NCI-H510A treated with DMSO at 0.1 percent for 48 hours (cell line): ENCODE measurements around the gene OR14J1.
"Not testable (repeated sequence)": the region's sequence is repeated elsewhere in the genome, so short reads cannot be mapped to it uniquely, and the experiment has no call there.

ENCODE experiments used
- DNase-seq: peaks from one replicate; lab custom pipeline; 2025; lab: John Stamatoyannopoulos, UW

Gene OR14J1, protein sequence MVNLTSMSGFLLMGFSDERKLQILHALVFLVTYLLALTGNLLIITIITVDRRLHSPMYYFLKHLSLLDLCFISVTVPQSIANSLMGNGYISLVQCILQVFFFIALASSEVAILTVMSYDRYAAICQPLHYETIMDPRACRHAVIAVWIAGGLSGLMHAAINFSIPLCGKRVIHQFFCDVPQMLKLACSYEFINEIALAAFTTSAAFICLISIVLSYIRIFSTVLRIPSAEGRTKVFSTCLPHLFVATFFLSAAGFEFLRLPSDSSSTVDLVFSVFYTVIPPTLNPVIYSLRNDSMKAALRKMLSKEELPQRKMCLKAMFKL

DNA sequence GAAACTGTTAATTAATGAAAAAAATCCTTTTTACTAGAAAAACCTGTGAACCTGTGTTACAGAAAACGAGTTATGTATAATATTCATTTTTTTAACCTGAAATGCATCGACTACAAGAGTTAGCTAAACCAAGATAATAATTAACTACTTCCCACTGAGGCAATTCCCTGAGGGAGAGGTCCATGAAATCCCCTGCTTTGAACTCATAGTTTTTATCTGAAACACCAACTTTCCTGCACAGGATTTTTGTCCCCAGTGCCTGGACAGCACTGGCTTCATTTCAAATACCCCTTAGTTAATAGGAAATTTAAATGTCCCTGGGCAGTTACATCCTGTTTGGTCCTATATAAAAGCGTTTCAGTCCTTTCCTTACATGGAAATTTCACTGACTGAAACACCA lies at the start of gene OR14J1:
Gene OR14J1 (plus strand): TSS at position 386 of the 400 bp plus-strand sequence. CDS start 4,989 bp downstream, outside the sequence.
- DNase-seq, result no peak

GRCh38 chr6:29251736-29252135 lies 49.8 kb upstream of the OR14J1 start:
- DNase-seq, result no peak

DNA sequence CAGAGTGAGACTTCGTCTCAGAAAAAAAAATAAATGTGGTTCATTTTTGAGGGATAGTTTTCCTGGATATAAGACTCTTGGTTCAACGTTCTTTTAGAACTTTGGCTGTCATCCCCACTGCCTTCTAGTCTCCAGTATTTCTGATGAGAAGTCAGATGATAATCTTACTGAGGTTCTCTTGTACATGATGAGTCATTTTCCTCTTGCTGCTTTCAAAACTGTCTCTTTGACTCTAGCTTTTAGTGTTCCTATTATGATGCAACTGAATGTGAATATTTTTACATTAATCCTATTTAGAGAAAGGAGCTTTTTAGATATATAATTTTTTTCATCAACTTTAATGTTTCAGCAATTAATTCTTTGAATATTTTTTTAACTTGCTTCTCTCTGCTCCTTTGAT lies 46.0 kb upstream of the OR14J1 start:
- DNase-seq, result no peak

GRCh38 chr6:29259721-29260120 lies 41.8 kb upstream of the OR14J1 start:
- DNase-seq, result no peak

GRCh38 chr6:29263001-29263400 lies 38.5 kb upstream of the OR14J1 start:
- DNase-seq, result no peak

- no peak for DNase-seq
Observed at GRCh38 chr6:29294499-29294914, 7.0 kb upstream of the OR14J1 start.

- no peak for DNase-seq
Observed at GRCh38 chr6:29295181-29295585, 6.3 kb upstream of the OR14J1 start.

DNA sequence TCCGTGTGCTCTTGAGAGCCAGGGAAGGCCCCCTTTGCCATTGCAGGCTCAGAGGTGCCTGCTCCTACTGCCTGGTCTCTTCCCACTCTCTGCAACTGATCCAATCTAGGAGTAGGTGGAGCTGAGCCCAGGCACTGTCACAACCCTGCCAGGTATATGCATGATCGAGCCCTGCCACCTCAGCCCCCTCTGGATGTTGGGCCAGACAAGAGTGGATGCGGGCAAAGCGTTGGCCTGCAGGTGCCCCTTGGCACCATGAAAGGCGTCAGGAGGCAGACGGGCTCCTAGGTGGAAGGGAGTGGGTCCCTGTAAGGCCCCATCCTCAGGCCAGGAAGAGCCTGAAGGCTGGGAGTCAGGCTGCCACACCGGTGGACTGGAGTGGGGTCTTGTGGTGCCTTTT lies 5.9 kb upstream of the OR14J1 start:
- no peak for DNase-seq

DNA sequence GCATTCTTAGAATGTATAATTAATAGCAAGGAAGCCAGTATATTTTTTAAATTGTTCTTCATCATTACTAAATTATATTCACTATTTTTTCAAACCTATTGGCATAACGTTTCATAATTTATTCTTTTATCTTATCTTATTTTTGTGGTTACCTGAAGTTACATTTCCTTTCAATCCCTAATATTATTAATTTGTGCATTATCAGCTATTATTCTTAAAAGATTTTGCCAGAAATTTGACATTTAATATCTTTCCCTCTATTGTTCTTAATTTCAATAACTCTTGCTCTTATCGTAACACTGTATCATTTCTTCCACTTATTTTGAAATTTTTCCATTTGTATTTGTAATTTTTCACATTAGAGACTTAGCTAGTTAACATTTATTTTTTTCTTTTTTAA lies 18.4 kb downstream of the OR14J1 start:
- DNase-seq, result no peak

DNA sequence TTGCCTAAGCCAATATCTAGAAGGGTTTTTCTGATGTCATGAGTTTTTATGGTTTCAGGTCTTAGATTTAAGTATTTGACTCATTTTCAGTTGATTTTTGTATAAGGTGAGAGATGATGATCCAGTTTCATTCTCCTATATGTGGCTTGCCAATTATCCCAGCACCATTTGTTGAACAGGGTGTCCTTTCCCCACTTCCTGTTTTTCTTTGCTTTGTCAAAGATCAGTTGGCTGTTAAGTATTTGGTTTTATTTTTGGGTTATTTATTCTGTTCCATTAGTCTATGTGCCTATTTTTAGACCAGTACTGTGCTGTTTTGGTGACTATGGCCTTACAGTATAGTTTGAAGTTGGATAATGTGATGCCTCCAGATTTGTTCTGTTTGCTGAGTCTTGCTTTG lies 21.8 kb downstream of the OR14J1 start:
- not testable (repeated sequence) for DNase-seq

DNA sequence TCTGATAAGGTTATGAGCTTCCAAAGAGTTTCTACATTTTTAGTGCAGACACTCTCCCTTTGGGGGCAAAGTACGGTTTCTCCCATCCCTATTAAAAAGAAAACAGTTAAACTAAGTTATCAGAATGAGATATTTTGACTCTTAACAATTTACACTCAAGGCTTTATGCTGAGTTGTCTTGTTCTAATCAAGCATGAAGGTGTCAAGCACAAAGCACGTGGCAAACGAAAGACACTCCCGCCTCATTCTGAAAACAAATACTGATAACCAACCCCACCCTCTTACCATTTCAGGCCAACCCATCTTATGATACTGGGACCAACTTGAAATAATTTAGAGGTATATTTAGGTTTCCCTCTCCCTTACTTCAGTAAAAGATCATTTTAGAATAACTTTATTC lies 24.3 kb downstream of the OR14J1 start:
- DNase-seq, result no peak

DNA sequence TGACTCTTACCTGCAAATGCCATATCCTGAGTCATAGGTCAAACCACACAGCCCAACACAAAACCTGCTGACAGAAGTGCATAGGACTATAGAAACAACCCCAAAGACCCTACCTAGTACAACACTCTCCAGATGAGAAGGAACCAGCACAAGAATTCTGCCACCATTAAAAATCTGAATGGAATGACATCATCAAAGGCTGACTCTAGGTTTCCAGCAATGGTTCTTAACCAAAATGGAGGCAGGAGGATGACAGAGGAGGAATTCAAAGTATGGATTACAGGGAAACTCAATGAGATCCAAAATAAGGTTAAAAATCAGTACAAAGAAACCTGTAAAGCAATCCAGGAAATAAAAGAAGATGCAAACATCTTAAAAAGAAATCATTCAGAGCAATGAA lies 31.2 kb downstream of the OR14J1 start:
- DNase-seq, result no peak

GRCh38 chr6:29336269-29336668 lies 34.8 kb downstream of the OR14J1 start:
- DNase-seq, result no peak

DNA sequence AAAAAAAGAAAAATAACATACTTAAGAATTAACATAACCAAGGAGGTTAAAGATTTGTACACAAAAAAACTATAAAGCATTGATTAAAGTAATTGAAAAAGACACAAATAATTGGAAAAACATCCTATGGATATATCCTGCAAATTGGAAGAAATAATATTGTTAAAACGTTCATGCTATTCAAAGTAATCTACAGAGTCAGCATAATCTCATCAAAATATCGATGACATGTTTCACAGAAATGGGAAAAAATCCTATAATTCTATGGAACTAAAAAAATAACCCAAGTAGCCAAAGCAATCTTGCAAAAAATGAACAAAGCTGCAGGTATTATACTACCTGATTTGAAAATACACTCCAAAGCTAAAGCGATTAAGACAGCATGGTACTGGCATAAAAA lies 43.9 kb downstream of the OR14J1 start:
- DNase-seq, result no peak

- not testable (repeated sequence) for DNase-seq
Observed at GRCh38 chr6:29349348-29349747, 47.8 kb downstream of the OR14J1 start.

GRCh38 chr6:29354980-29355379 lies 53.5 kb downstream of the OR14J1 start:
- no peak for DNase-seq

GRCh38 chr6:29355603-29356002 lies 54.1 kb downstream of the OR14J1 start:
- DNase-seq, result no peak
